GM12878 (cell line): ENCODE measurements around the gene RAB37. TPM values are rescaled to one million over a fixed set of nuclear protein-coding genes. Genes with fewer than 3 reads are reported as not detected.

Experiments
- ATAC-seq: fragments of 200-7000 bp; cut with Tn5 transposase; 3 replicates; pipeline ENCODE4 v1.9.1; 2020; ENCODE audit warnings: mild to moderate bottlenecking, moderate library complexity
- BruUV-seq: library from RNA; stranded (reverse); fragments of 400-500 nt; replicated peaks from 2 replicates; lab custom pipeline; 2021; lab: Mats Ljungman, UMichigan
- CTCF ChIA-PET: fragments of 300-600 bp; sonication (Branson Sonifier 250); formaldehyde crosslinking; extraction: SDS; loops from one replicate; lab custom pipeline; 2021; ENCODE audit warnings: inconsistent platforms; lab: Yijun Ruan, JAX
- POLR2A ChIA-PET: fragments of 350-600 bp; formaldehyde crosslinking; extraction: SDS; loops from one replicate; lab custom pipeline; 2021; ENCODE audit warnings: inconsistent platforms; lab: Charles Lee
- RAD21 ChIA-PET: fragments of 300-600 bp; sonication (Branson Sonifier 250); formaldehyde crosslinking; loops from one replicate; lab custom pipeline; 2023; ENCODE audit warnings: antibody characterized with exemption; ENCODE audit not compliant: unreplicated experiment; lab: Charles Lee
- SMC1A ChIA-PET: fragments of 300-600 bp; sonication (Branson Sonifier 250); formaldehyde crosslinking; loops from one replicate; lab custom pipeline; 2023; ENCODE audit not compliant: unreplicated experiment, uncharacterized antibody; lab: Charles Lee
- DNase-seq: peaks from one replicate; pipeline ENCODE4 v3.0.0-alpha.2; 2011; ENCODE audit warnings: low read depth, low spot score
- FAIRE-seq: peaks from 3 replicates; lab custom pipeline; 2011; peaks lifted over from hg19 to GRCh38; lab: Jason Lieb, UNC
- H2AFZ ChIP-seq: 2 replicates; pipeline ENCODE4 v1.6.0; 2011; ENCODE audit warnings: low read depth, low read length, control low read depth; ENCODE audit not compliant: control insufficient read depth
- H3K27ac ChIP-seq: 2 replicates; pipeline ENCODE4 v1.5.1; 2011; ENCODE audit warnings: control low read depth; ENCODE audit not compliant: control insufficient read depth, insufficient read depth
- H3K27me3 ChIP-seq, 2 experiments: replicated peaks in 1 of 2; 2 replicates each; pipeline versions ENCODE4 v1.6.0 to v1.6.1; 2011; ENCODE audit warnings: low read length in 1 of 2; ENCODE audit not compliant: control insufficient read depth in 2 of 2, insufficient read depth in 2 of 2
- H3K36me3 ChIP-seq, 2 experiments: 2 replicates each; pipeline ENCODE4 v1.5.1; 2011; ENCODE audit warnings: low read length in 1 of 2; ENCODE audit not compliant: control insufficient read depth in 2 of 2, insufficient read depth in 2 of 2
- H3K4me1 ChIP-seq: 2 replicates; pipeline ENCODE4 v1.6.1; 2011; ENCODE audit warnings: mild to moderate bottlenecking, low read length, moderate library complexity, mixed read lengths; ENCODE audit not compliant: control insufficient read depth, insufficient read depth
- H3K4me2 ChIP-seq: 2 replicates; pipeline ENCODE4 v1.6.0; 2011; ENCODE audit warnings: control low read depth; ENCODE audit not compliant: control insufficient read depth, insufficient read depth
- H3K4me3 ChIP-seq: fragments of 200-600 bp; sonication (generic); 2 replicates; pipeline ENCODE4 v1.5.1; 2016
- H3K79me2 ChIP-seq: 2 replicates; pipeline ENCODE4 v1.6.0; 2011; ENCODE audit warnings: low read length; ENCODE audit not compliant: control insufficient read depth, insufficient read depth
- H3K9ac ChIP-seq: 2 replicates; pipeline ENCODE4 v1.8.0; 2011; ENCODE audit warnings: low read length, control low read depth, mixed read lengths; ENCODE audit not compliant: control insufficient read depth, insufficient read depth
- H3K9me3 ChIP-seq: replicated peaks from 3 replicates; pipeline ENCODE4 v1.5.1; 2011; ENCODE audit warnings: mild to moderate bottlenecking, low read length; ENCODE audit not compliant: control insufficient read depth, insufficient read depth
- H4K20me1 ChIP-seq: 2 replicates; pipeline ENCODE4 v1.6.0; 2011; ENCODE audit not compliant: control insufficient read depth, insufficient read depth
- CREB1 ChIP-seq: IDR thresholded peaks from 2 replicates; pipeline ENCODE4 v1.6.1; 2012; ENCODE audit warnings: low read depth, mild to moderate bottlenecking, inconsistent platforms
- REST ChIP-seq: IDR thresholded peaks from 2 replicates; pipeline ENCODE4 v1.6.1; 2012; ENCODE audit warnings: mild to moderate bottlenecking, low read depth, low read length
- SREBF1 ChIP-seq: IDR thresholded peaks from 2 replicates; pipeline ENCODE4 v1.6.1; 2012; ENCODE audit warnings: mild to moderate bottlenecking, low read length
- WGBS: methylation state at CpG from one replicate; pipeline ENCODE4 v1.1.6; 2016; ENCODE audit warnings: low lambda C conversion rate; ENCODE audit not compliant: insufficient replicate concordance, insufficient coverage; ENCODE audit errors: missing lambda C conversion rate; 5-methylcytosine and 5-hydroxymethylcytosine counted together
- in situ Hi-C: fragments of 300-500 bp; cut with MboI; formaldehyde crosslinking; loops from 9 replicates; pipeline ENCODE4 v1.14.3; 2018; ENCODE audit warnings: mixed read lengths
- intact Hi-C: fragments of 100-400 bp; cut with micrococcal nuclease; formaldehyde crosslinking; loops from one replicate; pipeline ENCODE4 v1.14.2; 2022; ENCODE audit not compliant: unreplicated experiment
- polyA plus RNA-seq, 11 experiments: library from polyadenylated mRNA; depleted of rRNA in 4 of 11; unstranded in 6 of 11; stranded (reverse) in 5 of 11; fragments of >200 nt; fragmentation: Nextera tagmentation in 4 of 11; fragmentation: Illumina TruSeq in 1 of 11; extraction: Ambion mirVana in 4 of 11; extraction: Trizol in 1 of 11; gene quantifications; 1 replicate in 1 of 11; 2 replicates in 10 of 11; pipeline versions ENCODE4 v1.2.1 to v1.2.3, GENCODE V29; 2011 to 2016; ENCODE audit warnings: inconsistent platforms in 2 of 11, missing spikeins in 2 of 11, low read depth in 1 of 11
- total RNA-seq, 4 experiments: library from RNA; depleted of rRNA in 3 of 4; stranded (reverse); fragments of >200 nt in 3 of 4; fragmentation: Illumina TruSeq in 1 of 4; extraction: Trizol in 1 of 4; gene quantifications; 2 replicates each; pipeline versions ENCODE4 v1.2.1 to v1.2.3, GENCODE V29; 2013 to 2021

Gene RAB37
- total and polyA plus RNA-seq, 10 of the 15 experiments (the other 5 are each of a cell fraction or from before 2014, with no cell fraction given), result 0.48 to 5.6 (median 1.7) TPM

GRCh38 chr17:74763565-74764387, 26.7 kb downstream of the RAB37 start (continued):
- no peak for TF ChIP-seq REST
- TF ChIP-seq SREBF1, result no peak

GRCh38 chr17:74764751-74765286, 27.8 kb downstream of the RAB37 start:
- H4K20me1 ChIP-seq, result no peaks in the 10 kb centered on the region
- H3K9me3 ChIP-seq, result no peaks in the 10 kb centered on the region
- ChIA-PET POLR2A (no interaction called here), SMC1A (no interaction called here), CTCF (interaction anchor here (0.7 to 0.9 kb wide), 2 partner anchors 12 to 197 kb away, joined by 3 to 5 read pairs; partner anchors contain the start of gene CD300H), RAD21 (no interaction called here)
- H3K27me3 ChIP-seq, result no peaks in the 10 kb centered on the region
- TF ChIP-seq CREB1, result no peak
- H2AFZ ChIP-seq, result no peak overlapping the region
- no peak overlapping the region for H3K4me3 ChIP-seq
- ATAC-seq, result no peak
- no peak overlapping the region for H3K9ac ChIP-seq
- peaks cover 0 to 16% of the 10 kb centered on the region in 2 experiments; a peak in 3 of 4 replicates for H3K36me3 ChIP-seq
- in situ Hi-C loops (no loop called here), intact Hi-C loops (no loop called here)
- no TSS peak for BruUV-seq
- no peak overlapping the region for H3K4me2 ChIP-seq
- no peak overlapping the region for H3K27ac ChIP-seq
- DNase-seq, result no peak
- 100% methylated on average over 4 of the region's 4 CpGs for WGBS
- H3K79me2 ChIP-seq, result peaks cover 2% of the 10 kb centered on the region
- no peak for FAIRE-seq
- peaks cover 2% of the 10 kb centered on the region; the same call in 1 of the 2 replicates for H3K4me1 ChIP-seq
